Ectodermal cell (in vitro differentiated cells): Measurements from ENCODE around the gene STX16. TPM values are rescaled to one million over a fixed set of nuclear protein-coding genes. Genes with fewer than 3 reads are reported as not detected.
A peak's percentile ranks its signal among the peaks of the same experiment; 100 is the strongest.

Experiments
- H3K27ac ChIP-seq: 2 replicates; pipeline ENCODE4 v1.7.0; 2013; ENCODE audit warnings: mild to moderate bottlenecking, low read depth, low read length; ENCODE audit not compliant: insufficient read depth, poor library complexity, severe bottlenecking
- H3K27me3 ChIP-seq: 2 replicates; pipeline ENCODE4 v1.7.0; 2013; ENCODE audit warnings: mild to moderate bottlenecking, low read length; ENCODE audit not compliant: insufficient read depth, control insufficient read depth, poor library complexity, severe bottlenecking
- H3K36me3 ChIP-seq: one replicate; pipeline ENCODE4 v1.7.0; 2013; ENCODE audit warnings: low read length; ENCODE audit not compliant: control insufficient read depth, insufficient read depth
- H3K4me1 ChIP-seq: one replicate; pipeline ENCODE4 v1.7.0; 2013; ENCODE audit warnings: low read length; ENCODE audit not compliant: control insufficient read depth, insufficient read depth
- H3K4me3 ChIP-seq: 2 replicates; pipeline ENCODE4 v1.7.0; 2013; ENCODE audit warnings: low read depth, low read length, control low read depth; ENCODE audit not compliant: insufficient read depth
- H3K9me3 ChIP-seq: 2 replicates; pipeline ENCODE4 v1.7.0; 2013; ENCODE audit warnings: mild to moderate bottlenecking, low read length, moderate library complexity; ENCODE audit not compliant: control insufficient read depth
- WGBS, 2 experiments: methylation state at CpG; one replicate each; pipeline ENCODE4 v1.1.7; 2013; ENCODE audit warnings: missing lambda C conversion rate in 2 of 2; 5-methylcytosine and 5-hydroxymethylcytosine counted together
- polyA plus RNA-seq, 4 experiments: library from polyadenylated mRNA; stranded (reverse); fragments of 50-300 nt; gene quantifications; one replicate each; pipeline ENCODE4 v1.2.3, GENCODE V29; 2013

Gene STX16, protein sequence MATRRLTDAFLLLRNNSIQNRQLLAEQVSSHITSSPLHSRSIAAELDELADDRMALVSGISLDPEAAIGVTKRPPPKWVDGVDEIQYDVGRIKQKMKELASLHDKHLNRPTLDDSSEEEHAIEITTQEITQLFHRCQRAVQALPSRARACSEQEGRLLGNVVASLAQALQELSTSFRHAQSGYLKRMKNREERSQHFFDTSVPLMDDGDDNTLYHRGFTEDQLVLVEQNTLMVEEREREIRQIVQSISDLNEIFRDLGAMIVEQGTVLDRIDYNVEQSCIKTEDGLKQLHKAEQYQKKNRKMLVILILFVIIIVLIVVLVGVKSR
- polyA plus RNA-seq (2013, experiment 1 of 4): 93.6 TPM
- 93.8 TPM for polyA plus RNA-seq (2013, experiment 2 of 4)
- 74.7 TPM for polyA plus RNA-seq (2013, experiment 3 of 4)
- 85.0 TPM for polyA plus RNA-seq (2013, experiment 4 of 4)

- peaks cover 14% of the 10 kb centered on the region for H3K27me3 ChIP-seq
- H3K9me3 ChIP-seq: no peaks in the 10 kb centered on the region
- H3K4me3 ChIP-seq: peak within 1 kb of the TSS; percentile 71
- peak within 1 kb of the TSS; percentile 9 for H3K27ac ChIP-seq
- WGBS, 2 experiments: 6% methylated on average over 48 to 49 of the region's 49 CpGs
- peaks cover 13% of the 10 kb centered on the region for H3K4me1 ChIP-seq
- no peaks in the 10 kb centered on the region for H3K36me3 ChIP-seq
These were observed at the start of gene STX16 for GRCh38 chr20:58650776-58651558. STX16 (plus strand) TSS chr20:58651283; CDS start chr20:58652007, 724 bp downstream.

GRCh38 chr20:58602124-58602523, 49.0 kb upstream of the STX16 start:
- no peak overlapping the region for H3K4me3 ChIP-seq
- WGBS, 2 experiments: 96 to 97% methylated on average over 5 of the region's 5 CpGs

DNA sequence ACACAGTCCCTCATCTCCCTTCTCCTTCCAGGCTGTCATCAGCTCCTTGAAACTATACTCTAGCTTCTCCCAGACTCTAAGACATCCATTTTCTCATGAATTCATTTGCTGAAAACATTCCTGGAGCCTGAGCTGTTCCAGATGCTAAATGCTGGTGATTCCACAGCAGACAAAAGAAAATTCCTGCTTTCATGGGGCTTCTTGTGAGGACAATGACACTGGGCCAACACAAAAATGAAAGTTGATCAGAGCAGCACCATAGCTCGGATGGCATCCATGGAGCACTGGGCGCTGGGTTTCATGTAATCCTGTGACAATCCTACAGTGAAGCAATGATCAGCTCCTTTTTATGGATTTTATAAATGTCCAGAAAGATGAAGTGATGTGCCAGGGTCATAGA, 47.4 kb upstream of the STX16 start:
- WGBS, 2 experiments: 90 to 97% methylated on average over 2 of the region's 2 CpGs
- Histone ChIP-seq H3K36me3 (no peaks in the 10 kb centered on the region), H3K27ac (no peak overlapping the region), H3K4me1 (no peaks in the 10 kb centered on the region), H3K9me3 (no peaks in the 10 kb centered on the region), H3K27me3 (no peaks in the 10 kb centered on the region), H3K4me3 (no peak overlapping the region)

More at GRCh38 chr20:58602124-58602523, 49.0 kb upstream of the STX16 start:
- H3K27ac ChIP-seq: no peak overlapping the region
- H3K27me3 ChIP-seq: no peaks in the 10 kb centered on the region
- H3K4me1 ChIP-seq: peaks cover 4% of the 10 kb centered on the region
- H3K36me3 ChIP-seq: no peaks in the 10 kb centered on the region
- no peaks in the 10 kb centered on the region for H3K9me3 ChIP-seq

GRCh38 chr20:58604128-58604881, 46.8 kb upstream of the STX16 start:
- no peak overlapping the region for H3K27ac ChIP-seq
- H3K27me3 ChIP-seq: no peaks in the 10 kb centered on the region
- 91 to 93% methylated on average over 19 of the region's 19 CpGs for WGBS, 2 experiments
- H3K36me3 ChIP-seq: no peaks in the 10 kb centered on the region
- no peak overlapping the region for H3K4me3 ChIP-seq
- no peaks in the 10 kb centered on the region for H3K9me3 ChIP-seq
- H3K4me1 ChIP-seq: no peaks in the 10 kb centered on the region

DNA sequence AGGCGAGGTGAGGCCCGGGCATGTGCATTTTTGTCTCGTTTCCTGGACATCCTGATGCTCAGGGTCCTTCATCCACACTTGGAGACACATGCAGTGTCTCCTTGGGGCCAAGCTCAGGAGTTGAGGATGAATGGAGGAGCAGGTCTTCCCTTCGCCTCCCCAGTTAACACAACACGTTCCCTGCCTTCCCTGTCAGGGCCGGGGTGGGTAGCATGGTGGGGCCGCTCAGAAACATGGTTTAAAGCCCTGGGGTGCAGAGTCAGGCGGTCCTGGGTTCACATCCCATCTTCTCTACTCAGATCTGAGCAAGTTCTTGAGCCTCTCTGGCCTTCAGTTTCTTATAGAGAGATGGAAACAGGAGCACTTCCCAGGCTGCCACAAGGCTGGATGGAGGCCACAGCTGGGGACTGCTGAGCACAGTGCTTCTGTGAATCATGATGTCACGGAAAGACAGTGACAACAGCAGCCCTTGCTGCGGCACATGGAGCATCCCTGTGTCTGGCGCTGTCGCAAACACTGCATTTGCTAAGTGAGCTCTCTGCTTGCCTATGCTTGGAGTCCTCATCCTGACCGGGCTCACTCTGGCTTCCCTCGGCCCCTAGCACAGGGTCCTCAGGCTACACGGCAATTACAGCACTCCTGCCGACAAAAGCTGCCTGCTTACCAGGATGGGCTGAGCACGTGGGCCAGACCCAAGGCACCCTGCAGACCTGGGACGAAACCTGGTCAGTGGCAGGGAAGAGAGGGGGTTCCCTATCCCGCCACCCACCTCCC, 45.6 kb upstream of the STX16 start:
- Histone ChIP-seq H3K4me3 (no peak overlapping the region), H3K4me1 (no peaks in the 10 kb centered on the region), H3K36me3 (no peaks in the 10 kb centered on the region), H3K9me3 (no peaks in the 10 kb centered on the region), H3K27ac (no peak overlapping the region), H3K27me3 (no peaks in the 10 kb centered on the region)
- 84 to 87% methylated on average over 19 of the region's 19 CpGs for WGBS, 2 experiments

DNA sequence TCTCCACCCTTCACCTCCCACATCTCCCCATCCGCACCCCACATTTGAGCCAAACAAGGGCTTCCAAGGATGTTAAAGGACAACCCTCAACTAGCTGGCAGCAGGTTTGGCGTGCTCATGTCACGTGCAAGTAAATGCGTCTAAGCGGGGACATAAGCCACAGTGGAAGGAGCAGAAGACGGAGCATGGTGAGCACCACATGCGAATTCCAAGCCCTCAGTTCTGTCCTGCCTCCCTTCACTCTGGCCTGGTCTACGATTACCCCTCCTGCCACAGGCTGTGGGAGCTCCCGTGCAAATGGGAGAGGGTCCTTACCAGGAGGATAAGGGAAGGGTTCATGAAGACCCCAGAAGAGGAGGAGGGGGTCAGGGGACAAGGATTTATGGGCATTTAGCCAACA, 44.9 kb upstream of the STX16 start:
- WGBS, 2 experiments: 95 to 97% methylated on average over 9 of the region's 9 CpGs

GRCh38 chr20:58608096-58608840, 42.8 kb upstream of the STX16 start:
- H3K9me3 ChIP-seq: no peaks in the 10 kb centered on the region
- H3K27ac ChIP-seq: no peak overlapping the region
- no peak overlapping the region for H3K4me3 ChIP-seq
- H3K4me1 ChIP-seq: no peaks in the 10 kb centered on the region
- no peaks in the 10 kb centered on the region for H3K36me3 ChIP-seq
- 93 to 94% methylated on average over 17 of the region's 17 CpGs for WGBS, 2 experiments
- H3K27me3 ChIP-seq: no peaks in the 10 kb centered on the region

More for the DNA sequence above, 44.9 kb upstream of the STX16 start:
- Histone ChIP-seq H3K9me3 (no peaks in the 10 kb centered on the region), H3K36me3 (no peaks in the 10 kb centered on the region), H3K4me3 (no peak overlapping the region), H3K4me1 (no peaks in the 10 kb centered on the region), H3K27ac (no peak overlapping the region), H3K27me3 (no peaks in the 10 kb centered on the region)

- Histone ChIP-seq H3K4me1 (no peaks in the 10 kb centered on the region), H3K27ac (no peak overlapping the region), H3K36me3 (no peaks in the 10 kb centered on the region), H3K27me3 (no peaks in the 10 kb centered on the region), H3K9me3 (no peaks in the 10 kb centered on the region), H3K4me3 (no peak overlapping the region)
- WGBS, 2 experiments: 95 to 96% methylated on average over 12 of the region's 12 CpGs
These were observed 42.1 kb upstream of the STX16 start for GRCh38 chr20:58609026-58609425.
